Bronchial epithelial cell (primary cell): Measurements from ENCODE around the gene MAPK8IP2. TPM values are rescaled to one million over a fixed set of nuclear protein-coding genes. Genes with fewer than 3 reads are reported as not detected.
"Not testable (repeated sequence)": the region's sequence is repeated elsewhere in the genome, so short reads cannot be mapped to it uniquely, and the experiment has no call there.

ENCODE experiments used
- DNase-seq: peaks from one replicate; pipeline ENCODE4 v3.0.0-alpha.2; 2010; ENCODE audit warnings: low read depth
- FAIRE-seq: peaks from 2 replicates; lab custom pipeline; 2011; peaks lifted over from hg19 to GRCh38; lab: Jason Lieb, UNC
- H3K27me3 ChIP-seq: 2 replicates; pipeline ENCODE4 v1.5.1; 2011; ENCODE audit warnings: low read length; ENCODE audit not compliant: control insufficient read depth, insufficient read depth
- H3K36me3 ChIP-seq: 2 replicates; pipeline ENCODE4 v1.5.1; 2011; ENCODE audit warnings: low read length; ENCODE audit not compliant: control insufficient read depth, insufficient read depth
- H3K4me3 ChIP-seq: 2 replicates; pipeline ENCODE4 v1.5.1; 2011; ENCODE audit warnings: mild to moderate bottlenecking, low read depth, low read length, control low read depth
- CTCF ChIP-seq: IDR thresholded peaks from 2 replicates; pipeline ENCODE4 v1.5.1; 2011; ENCODE audit warnings: mild to moderate bottlenecking, moderate library complexity, low read length, control low read depth, inconsistent platforms; ENCODE audit not compliant: insufficient read depth, severe bottlenecking
- total RNA-seq: library from RNA; depleted of rRNA; stranded (reverse); fragments of >200 nt; gene quantifications from 2 replicates; pipeline ENCODE4 v1.2.1, GENCODE V29; 2014

The MAPK8IP2 gene
- total RNA-seq, 1 donor from 2014 or later = 0.53 TPM

- FAIRE-seq (no peak), DNase-seq (peak; percentile 18)
- no peak for TF ChIP-seq CTCF
Observed at GRCh38 chr22:50613291-50613981, 12.8 kb downstream of the MAPK8IP2 start.

GRCh38 chr22:50614296-50614695, 13.7 kb downstream of the MAPK8IP2 start:
- not testable (repeated sequence) for DNase-seq, FAIRE-seq, H3K36me3 ChIP-seq, H3K27me3 ChIP-seq, H3K4me3 ChIP-seq

More at GRCh38 chr22:50613291-50613981, 12.8 kb downstream of the MAPK8IP2 start:
- Histone ChIP-seq H3K36me3 (no peaks in the 10 kb centered on the region), H3K4me3 (no peak overlapping the region), H3K27me3 (peaks cover 2% of the 10 kb centered on the region)

- Histone ChIP-seq H3K4me3 (peak overlapping the region; percentile 0), H3K36me3 (peaks cover 4% of the 10 kb centered on the region), H3K27me3 (no peaks in the 10 kb centered on the region)
- no peak for TF ChIP-seq CTCF
- DNase-seq = peak; percentile 32
- no peak for FAIRE-seq
Observed at GRCh38 chr22:50620593-50621355, 20.2 kb downstream of the MAPK8IP2 start.

GRCh38 chr22:50621356-50621880, 20.8 kb downstream of the MAPK8IP2 start:
- DNase-seq = peak; percentile 21
- H3K27me3 ChIP-seq = no peaks in the 10 kb centered on the region
- FAIRE-seq = no peak
- H3K4me3 ChIP-seq = peak overlapping the region; percentile 32
- peaks cover 6% of the 10 kb centered on the region for H3K36me3 ChIP-seq
- no peak for TF ChIP-seq CTCF

GRCh38 chr22:50621948-50622722, 21.5 kb downstream of the MAPK8IP2 start:
- peaks cover 8% of the 10 kb centered on the region for H3K36me3 ChIP-seq
- FAIRE-seq = no peak
- TF ChIP-seq CTCF = peak; percentile 58
- peak; percentile 67 for DNase-seq
- H3K4me3 ChIP-seq = peak overlapping the region; percentile 32
- no peaks in the 10 kb centered on the region for H3K27me3 ChIP-seq
